ENCODE results near the gene TNFAIP8L1. TPM values are rescaled to one million over a fixed set of nuclear protein-coding genes. Genes with fewer than 3 reads are reported as not detected.
"Not testable (repeated sequence)": the region's sequence is repeated elsewhere in the genome, so short reads cannot be mapped to it uniquely, and the experiment has no call there.

The TNFAIP8L1 gene
- 3.7 and 7.5 TPM in 2 replicates for total RNA-seq
- 8.0 TPM for polyA plus RNA-seq (2012)

DNA sequence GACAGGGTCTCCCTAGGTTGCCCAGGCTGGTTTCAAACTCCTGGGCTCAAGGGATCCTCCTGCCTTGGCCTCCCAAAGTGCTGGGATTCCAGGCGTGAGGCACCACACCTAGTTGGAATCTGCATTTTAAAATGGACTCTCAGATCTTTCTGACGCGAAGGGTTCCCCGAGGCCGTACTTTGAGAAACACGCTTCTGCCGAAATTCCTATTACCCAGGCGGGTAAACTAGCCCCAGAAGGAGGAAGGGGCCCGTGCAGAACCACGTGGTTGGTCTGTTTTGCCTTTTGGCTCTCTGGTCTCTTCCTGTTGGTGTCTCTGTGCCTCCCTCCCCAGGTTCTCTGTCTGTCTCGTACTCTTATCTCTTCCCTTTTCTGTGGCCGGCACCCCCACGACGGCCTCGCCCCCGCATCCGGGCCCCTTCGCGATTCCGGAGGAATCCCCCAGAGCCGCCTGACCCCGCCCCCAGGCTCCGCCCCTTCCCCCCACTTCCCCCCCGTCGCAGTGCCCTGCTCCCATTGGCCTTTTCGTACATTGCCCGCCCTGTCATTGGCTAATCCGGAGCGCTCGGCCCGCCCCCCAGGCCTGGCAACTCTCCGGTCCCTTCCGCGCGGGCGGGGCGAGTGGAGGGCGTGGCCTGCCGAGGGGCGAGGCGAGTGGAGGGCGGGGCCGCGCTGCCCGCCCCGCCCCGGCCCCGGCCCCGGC, at the start of gene TNFAIP8L1:
TNFAIP8L1 (plus strand) TSS at position 689 of the 703 bp plus-strand sequence. CDS start 12,354 bp downstream, outside the sequence.
- peak; percentile 96 for DNase-seq (ENCODE audit: low read depth)

DNA sequence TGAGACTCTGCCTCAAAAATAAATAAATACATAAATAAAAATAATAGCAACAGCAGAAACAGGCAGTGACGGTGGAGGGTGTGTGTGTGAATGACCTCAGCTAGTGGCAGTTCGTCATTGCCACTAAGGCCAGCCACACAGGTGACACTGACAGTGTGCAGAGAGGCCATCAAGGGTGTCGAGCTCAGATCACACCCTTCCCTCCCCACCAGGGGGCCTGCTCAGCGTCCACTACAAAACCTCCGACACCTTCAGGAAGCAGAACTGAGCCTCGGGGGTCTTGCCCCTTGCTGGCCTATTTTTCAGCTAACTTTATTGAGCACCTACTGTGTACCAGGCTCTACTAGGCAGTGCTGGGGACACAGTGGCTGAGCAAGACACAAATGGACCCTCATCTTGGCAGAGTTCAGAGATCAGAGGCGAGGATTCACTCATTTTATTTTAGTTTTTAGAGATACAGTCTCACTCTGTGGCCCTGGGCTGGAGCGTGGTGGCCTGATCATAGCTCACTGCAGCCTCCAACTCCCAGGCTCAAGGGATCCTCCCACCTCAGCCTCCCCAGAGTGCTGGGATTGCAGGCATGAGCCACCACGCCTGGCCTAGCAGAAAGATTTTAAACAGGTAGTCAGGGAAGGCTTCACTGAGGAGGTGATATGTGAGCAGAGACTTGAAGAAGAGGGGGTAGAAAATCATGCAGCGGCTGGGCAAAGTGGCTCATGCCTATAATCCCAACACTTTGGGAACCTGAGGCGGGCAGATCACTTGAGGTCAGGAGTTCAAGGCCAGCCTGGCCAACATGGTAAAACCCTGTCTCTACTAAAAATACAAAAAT, 49.5 kb upstream of the TNFAIP8L1 start:
- peak; percentile 59 for DNase-seq (ENCODE audit: low read depth)

DNA sequence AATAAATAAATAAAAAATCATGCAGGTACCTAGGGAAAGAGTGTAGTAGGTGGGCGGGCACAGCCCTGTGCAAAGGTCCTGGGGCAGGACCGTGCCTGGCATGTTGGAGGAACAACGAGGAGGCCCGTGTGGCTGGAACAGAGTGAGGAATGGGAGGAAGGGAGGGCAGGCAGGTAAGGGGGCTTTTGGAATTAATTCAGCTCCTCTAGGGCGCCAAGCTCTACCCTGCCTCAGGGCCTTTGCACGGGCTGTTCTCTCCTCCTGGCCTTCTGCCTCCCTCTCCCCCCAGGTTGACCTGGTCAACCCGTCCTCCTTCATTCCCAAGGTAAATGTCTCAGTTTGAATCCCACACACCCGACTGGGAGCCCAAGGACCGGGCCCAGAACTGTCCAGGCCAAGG, 48.8 kb upstream of the TNFAIP8L1 start:
- DNase-seq (ENCODE audit: low read depth) = no peak

DNA sequence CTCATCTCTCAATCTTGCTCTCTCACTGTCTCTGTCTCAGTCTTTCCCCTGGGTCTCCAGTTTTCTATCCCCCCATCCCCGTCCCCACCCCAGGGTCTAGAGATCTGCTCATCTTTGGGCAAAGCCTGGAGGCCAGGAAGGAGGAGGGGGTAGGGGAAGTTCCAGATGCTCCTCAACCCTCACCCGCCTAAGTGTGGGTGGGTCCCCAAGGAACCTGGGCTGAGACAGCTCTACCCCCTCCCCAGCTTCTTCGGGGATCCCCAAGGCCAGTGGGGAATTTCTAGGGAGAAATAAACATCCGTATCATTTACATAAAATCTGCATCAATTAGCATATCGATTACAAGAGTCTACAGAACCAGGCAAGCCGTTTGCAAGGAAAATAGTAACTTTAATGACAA, 48.0 kb upstream of the TNFAIP8L1 start:
- DNase-seq (ENCODE audit: low read depth) = no peak

GRCh38 chr19:4592445-4592844, 46.9 kb upstream of the TNFAIP8L1 start:
- no peak for DNase-seq (ENCODE audit: low read depth)

DNA sequence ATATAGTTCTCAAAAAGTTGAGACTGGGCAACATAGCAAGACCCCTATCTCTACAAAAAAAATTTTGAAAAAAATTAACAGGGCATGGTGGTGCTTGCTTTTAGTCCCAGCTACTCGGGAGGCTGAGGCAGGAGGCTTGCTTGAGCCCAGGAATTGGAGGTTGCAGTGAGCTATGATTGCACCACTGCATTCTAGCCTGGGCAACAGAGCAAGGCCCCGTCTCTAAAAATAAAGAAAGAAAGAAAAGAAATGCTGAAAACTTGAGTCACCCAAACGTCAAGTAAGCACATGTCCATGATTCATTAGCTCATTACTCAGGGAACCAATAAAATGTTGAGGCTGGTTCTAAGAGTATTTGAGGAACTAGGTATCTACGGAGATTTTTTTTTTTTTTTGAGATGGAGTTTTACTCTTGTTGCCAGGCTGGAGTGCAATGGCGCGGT, 45.9 kb upstream of the TNFAIP8L1 start:
- DNase-seq (ENCODE audit: low read depth) = peak; percentile 22

DNA sequence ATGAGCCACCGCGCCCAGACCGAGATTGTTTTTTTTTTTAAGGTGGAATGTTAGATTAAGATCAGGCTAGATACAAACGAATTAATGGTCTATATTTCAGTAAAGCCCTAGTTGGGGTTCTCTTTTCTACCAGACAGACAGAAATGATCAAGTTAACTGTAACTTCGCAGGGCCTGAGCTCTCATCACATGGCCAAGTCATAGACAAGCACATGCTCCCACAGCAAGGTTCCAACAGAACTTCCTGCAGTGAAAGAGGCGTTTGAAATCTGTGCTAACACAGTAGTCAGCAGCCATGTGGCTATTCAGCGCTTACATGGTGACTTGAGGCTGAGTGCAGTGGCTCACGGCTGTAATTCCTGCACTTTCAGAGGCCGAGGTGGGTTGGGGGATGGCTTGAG, 45.1 kb upstream of the TNFAIP8L1 start:
- no peak for DNase-seq (ENCODE audit: low read depth)

GRCh38 chr19:4595158-4595557, 44.2 kb upstream of the TNFAIP8L1 start:
- DNase-seq (ENCODE audit: low read depth) = not testable (repeated sequence)

GRCh38 chr19:4596033-4596904, 43.0 kb upstream of the TNFAIP8L1 start:
- DNase-seq (ENCODE audit: low read depth) = peak; percentile 83

DNA sequence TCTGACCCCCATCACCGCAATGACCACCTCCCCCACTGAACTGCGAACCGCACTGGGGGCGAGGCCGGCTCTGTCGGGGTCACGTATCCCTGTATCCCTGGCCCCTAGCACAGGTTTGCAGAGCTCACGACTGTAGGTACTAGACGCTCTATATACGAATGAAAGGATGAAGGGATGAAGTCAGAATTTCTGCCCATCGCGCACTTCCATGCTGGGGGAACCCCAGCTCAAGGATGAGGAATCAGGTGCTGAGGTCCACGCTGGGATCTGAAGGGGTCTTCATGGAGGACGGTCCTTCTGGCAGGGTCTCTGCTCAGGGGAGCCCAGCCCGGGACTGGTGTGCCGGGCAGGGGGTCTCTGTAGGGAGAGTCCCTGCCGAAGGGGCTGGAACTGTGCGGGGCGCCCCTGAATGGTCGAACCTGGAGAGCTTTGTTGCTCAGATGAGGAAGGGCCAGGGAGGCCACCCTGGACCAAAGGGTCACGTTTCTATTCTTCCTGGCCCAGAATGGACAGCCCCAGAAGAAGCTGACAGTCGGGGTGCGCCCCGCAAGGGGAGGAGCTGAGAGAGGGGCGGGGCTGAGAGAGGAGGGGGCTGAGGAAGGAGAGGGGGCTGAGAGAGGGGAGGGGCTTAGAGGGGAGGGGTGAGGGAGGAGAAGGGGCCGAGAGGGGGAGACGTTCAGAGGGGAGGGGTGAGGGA, 41.9 kb upstream of the TNFAIP8L1 start:
- peak; percentile 66 for DNase-seq (ENCODE audit: low read depth)

- peak; percentile 92 for DNase-seq (ENCODE audit: low read depth)
These were observed 41.2 kb upstream of the TNFAIP8L1 start for GRCh38 chr19:4597975-4598671.

- DNase-seq (ENCODE audit: low read depth) = no peak
These were observed 40.6 kb upstream of the TNFAIP8L1 start for GRCh38 chr19:4598712-4599111.

GRCh38 chr19:4600082-4600481, 39.2 kb upstream of the TNFAIP8L1 start:
- DNase-seq (ENCODE audit: low read depth) = no peak

- no peak for DNase-seq (ENCODE audit: low read depth)
These were observed 38.4 kb upstream of the TNFAIP8L1 start for GRCh38 chr19:4600893-4601292.

DNA sequence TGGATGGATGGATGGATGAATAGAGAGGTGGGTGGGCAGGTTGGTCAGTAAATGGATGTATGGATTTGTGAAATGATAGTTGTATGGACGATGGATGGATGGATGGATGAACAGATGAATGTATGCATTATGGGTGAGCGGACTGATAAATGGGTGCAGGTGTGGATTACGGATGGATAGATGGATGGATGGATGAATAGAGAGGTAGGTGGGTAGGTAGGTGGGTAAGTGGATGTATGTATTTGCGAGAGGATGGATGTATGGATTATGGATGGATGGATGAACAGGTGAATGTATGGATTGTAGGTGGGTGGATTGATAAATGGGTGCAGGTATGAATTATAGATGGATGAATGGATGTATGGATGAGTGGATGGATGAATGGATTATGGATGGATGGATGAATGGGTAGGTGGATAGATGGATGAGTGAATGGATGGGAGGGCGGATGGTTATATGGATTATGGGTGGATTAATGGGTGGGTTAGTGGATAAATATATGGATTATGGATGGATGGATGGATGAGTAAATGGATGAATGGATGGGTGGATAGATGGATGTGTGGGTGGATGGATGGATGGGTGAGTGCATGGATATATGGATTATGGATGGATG, 37.0 kb upstream of the TNFAIP8L1 start:
- no peak for DNase-seq (ENCODE audit: low read depth)

GRCh38 chr19:4602915-4603314, 36.4 kb upstream of the TNFAIP8L1 start:
- DNase-seq (ENCODE audit: low read depth) = no peak

DNA sequence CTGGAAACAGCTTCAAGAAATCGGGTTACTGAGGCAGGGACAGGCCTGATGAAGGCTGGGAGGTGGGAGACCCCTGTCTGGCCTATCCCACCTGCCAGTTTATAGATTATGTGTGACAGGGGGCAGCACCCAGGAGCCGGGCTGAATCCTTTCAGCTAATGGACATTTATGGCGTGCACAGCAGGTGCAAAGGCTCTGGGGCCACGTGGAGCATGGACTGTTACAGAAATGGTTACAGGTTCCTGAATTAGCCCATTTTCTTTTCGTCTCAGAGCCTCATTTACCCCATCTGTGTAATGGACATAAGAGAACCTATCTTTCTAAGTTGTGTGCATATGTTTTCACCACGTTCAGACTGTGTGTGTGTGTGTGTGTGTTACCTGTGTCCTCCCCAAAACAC, 34.4 kb upstream of the TNFAIP8L1 start:
- DNase-seq (ENCODE audit: low read depth) = no peak

GRCh38 chr19:4606181-4606580, 33.1 kb upstream of the TNFAIP8L1 start:
- no peak for DNase-seq (ENCODE audit: low read depth)

- DNase-seq (ENCODE audit: low read depth) = peak; percentile 75
These were observed 32.2 kb upstream of the TNFAIP8L1 start for GRCh38 chr19:4606921-4607678.
